T-helper 1 cell treated with Interleukin-12 subunit alpha and Interleukin-12 subunit beta and Interleukin-4 antibody, amounts not matched to agents 30 μg/mL and 1 μg/mL, for 36 hours (primary cell): Measurements from ENCODE around the gene HCLS1.

Experiments used
- H3K27ac Mint-ChIP-seq: one replicate; pipeline ENCODE4 v1.8.0; 2021; ENCODE audit warnings: mild to moderate bottlenecking, mixed read lengths
- H3K27me3 Mint-ChIP-seq: one replicate; pipeline ENCODE4 v1.8.0; 2021; ENCODE audit warnings: low read depth, mixed read lengths
- H3K36me3 Mint-ChIP-seq: one replicate; pipeline ENCODE4 v1.8.0; 2021; ENCODE audit warnings: low read depth, mixed read lengths
- H3K4me1 Mint-ChIP-seq: one replicate; pipeline ENCODE4 v1.8.0; 2021; ENCODE audit warnings: low read depth, mixed read lengths
- H3K4me3 Mint-ChIP-seq: one replicate; pipeline ENCODE4 v1.8.0; 2021; ENCODE audit warnings: mild to moderate bottlenecking, moderate library complexity, mixed read lengths
- H3K9me3 Mint-ChIP-seq: one replicate; pipeline ENCODE4 v1.8.0; 2021; ENCODE audit warnings: mixed read lengths

The HCLS1 gene

DNA sequence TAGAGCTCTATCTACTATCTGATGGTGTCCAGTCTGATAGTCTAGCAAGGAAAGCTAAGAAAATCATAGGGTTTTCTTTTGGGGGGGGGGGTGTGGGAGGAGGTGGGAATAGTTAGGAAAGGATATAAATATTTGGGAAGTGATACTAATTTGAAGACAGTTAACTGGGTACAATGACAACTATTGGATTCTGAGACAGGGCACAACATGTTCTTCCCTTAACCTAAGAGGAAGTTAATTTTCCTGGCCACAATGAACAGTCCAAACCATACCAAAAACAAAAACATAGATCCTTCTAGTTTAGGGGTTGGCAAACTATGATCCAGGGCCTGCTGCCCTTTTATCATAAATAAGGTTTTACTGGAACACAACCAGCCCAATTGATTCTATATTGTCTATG, 10.0 kb upstream of the HCLS1 start:
- no peak overlapping the region for H3K27ac Mint-ChIP-seq
- H3K27me3 Mint-ChIP-seq, result no peaks in the 10 kb centered on the region
- no peaks in the 10 kb centered on the region for H3K9me3 Mint-ChIP-seq
- H3K36me3 Mint-ChIP-seq, result peaks cover 49% of the 10 kb centered on the region
- no peaks in the 10 kb centered on the region for H3K4me1 Mint-ChIP-seq
- no peak overlapping the region for H3K4me3 Mint-ChIP-seq

DNA sequence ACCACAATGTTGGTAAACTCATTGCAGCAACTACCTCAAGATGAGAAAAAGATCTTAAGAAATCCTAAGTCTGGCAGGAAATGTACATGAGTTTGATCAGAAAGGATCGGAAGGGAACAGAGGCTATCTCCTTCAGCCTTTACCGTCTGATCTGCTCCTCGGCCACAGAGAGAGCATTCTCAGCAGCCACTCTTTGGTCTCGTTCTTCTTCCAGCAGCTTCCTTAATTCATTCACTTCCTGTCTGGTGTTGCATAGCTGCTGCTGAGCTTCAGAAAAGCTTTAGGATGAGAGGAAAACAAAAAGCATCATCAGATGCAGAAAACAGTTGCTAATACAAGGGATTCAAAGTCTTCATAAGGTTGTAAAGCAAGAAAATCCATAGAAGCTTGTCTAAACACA, 6.6 kb upstream of the HCLS1 start:
- H3K4me1 Mint-ChIP-seq, result no peaks in the 10 kb centered on the region
- no peaks in the 10 kb centered on the region for H3K9me3 Mint-ChIP-seq
- H3K27me3 Mint-ChIP-seq, result no peaks in the 10 kb centered on the region
- peaks cover 56% of the 10 kb centered on the region for H3K36me3 Mint-ChIP-seq
- no peak overlapping the region for H3K27ac Mint-ChIP-seq
- H3K4me3 Mint-ChIP-seq, result no peak overlapping the region

DNA sequence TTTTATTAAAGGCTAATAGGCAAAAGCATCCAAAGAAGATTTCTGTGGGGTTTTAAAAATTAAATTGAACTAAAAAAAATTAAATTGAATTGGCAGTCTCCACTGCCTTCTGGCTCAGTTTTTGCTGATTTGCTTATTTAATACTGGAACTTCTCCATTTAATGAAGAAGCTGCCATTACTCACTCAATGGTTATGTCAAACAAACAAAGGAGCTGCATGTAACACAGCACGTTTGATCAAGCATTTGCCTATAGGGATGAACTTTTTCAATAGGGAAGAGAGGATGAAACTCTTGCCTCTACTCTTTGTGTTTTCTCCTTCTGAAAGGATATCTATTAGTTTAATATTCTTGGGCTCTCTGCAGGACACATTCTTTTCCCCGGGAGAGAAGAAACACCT, 4.8 kb upstream of the HCLS1 start:
- H3K36me3 Mint-ChIP-seq, result peaks cover 60% of the 10 kb centered on the region
- peaks cover 8% of the 10 kb centered on the region for H3K4me1 Mint-ChIP-seq
- no peak overlapping the region for H3K27ac Mint-ChIP-seq
- H3K9me3 Mint-ChIP-seq, result no peaks in the 10 kb centered on the region
- no peak overlapping the region for H3K4me3 Mint-ChIP-seq
- no peaks in the 10 kb centered on the region for H3K27me3 Mint-ChIP-seq

DNA sequence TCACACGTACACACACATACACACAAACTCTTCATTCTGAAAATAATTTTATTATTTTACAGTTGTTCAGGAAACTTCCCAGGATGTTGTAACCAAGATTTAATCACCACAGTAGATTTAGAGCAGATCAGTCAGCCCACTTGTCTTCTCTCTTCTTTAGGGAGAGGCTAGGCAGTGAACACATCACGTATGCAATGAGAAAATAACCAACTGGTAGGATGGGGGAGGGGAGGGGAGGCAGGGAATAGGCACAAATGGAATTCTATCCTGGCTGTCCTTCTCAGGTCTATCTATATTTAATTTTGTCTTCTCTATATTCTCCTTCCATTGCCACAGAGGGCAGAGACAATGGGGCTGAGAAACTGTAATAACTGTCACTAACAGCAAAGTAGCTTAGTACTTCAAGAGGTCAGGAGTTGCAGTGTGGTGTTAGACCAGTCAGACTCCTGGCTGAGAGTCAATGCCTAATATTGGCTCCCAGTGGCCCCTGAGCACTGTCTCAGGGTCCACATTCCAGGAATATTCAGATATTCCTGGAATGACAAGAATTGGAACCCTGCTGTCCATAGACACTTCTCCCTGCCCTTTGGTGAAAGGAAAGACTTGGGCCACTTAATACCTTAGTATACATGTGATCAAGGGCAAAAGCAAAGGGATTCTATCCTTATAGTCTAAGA, 2.6 kb upstream of the HCLS1 start:
- Mint-ChIP-seq H3K4me1 (peaks cover 25% of the 10 kb centered on the region), H3K9me3 (no peaks in the 10 kb centered on the region), H3K27ac (no peak overlapping the region), H3K27me3 (no peaks in the 10 kb centered on the region), H3K36me3 (peaks cover 64% of the 10 kb centered on the region), H3K4me3 (no peak overlapping the region)

DNA sequence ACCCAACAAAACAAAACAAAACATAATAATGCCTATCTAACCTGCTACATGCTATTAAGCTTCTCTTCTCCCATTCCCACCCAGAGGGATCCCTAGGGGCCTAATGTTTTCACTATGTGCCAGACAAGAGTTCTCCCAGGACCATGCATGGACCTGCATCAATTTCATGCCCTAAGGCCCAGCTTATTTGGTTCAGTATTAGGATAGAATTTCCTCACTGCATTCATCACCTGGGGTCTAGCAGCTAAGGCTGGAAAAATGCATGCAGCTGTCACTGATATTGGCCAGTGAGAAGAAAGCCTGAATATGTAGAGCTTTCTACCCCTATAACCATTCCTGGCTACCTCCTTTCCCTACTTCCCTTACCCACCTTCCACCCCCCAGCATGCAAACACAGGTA, 2.0 kb upstream of the HCLS1 start:
- H3K27ac Mint-ChIP-seq, result no peak overlapping the region
- no peak overlapping the region for H3K4me3 Mint-ChIP-seq
- H3K4me1 Mint-ChIP-seq, result peaks cover 31% of the 10 kb centered on the region
- peaks cover 70% of the 10 kb centered on the region for H3K36me3 Mint-ChIP-seq
- H3K9me3 Mint-ChIP-seq, result no peaks in the 10 kb centered on the region
- H3K27me3 Mint-ChIP-seq, result no peaks in the 10 kb centered on the region

DNA sequence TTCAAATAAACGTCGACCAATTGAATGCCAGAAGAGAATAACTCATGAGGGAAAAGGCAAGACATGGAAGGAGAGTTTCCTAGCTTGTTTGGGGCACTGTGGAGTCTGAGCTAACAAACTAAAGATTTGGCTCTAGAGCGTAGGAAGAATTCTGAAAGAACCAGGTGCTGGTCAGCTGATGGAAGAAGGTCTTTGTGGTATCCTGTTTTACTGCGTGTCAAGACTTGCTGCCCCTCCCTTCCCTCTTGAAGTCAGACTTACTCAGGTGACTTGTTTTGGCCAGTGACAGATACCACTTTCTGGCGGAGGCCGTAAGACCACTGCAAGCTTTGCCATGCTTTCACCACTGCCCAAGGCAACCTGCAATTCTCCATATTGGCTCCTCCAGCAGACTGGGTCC, 673 bp upstream of the HCLS1 start:
- no peaks in the 10 kb centered on the region for H3K9me3 Mint-ChIP-seq
- H3K4me3 Mint-ChIP-seq, result peak overlapping the region; percentile 94
- H3K4me1 Mint-ChIP-seq, result peaks cover 44% of the 10 kb centered on the region
- peak overlapping the region; percentile 98 for H3K27ac Mint-ChIP-seq
- H3K36me3 Mint-ChIP-seq, result peaks cover 74% of the 10 kb centered on the region
- no peaks in the 10 kb centered on the region for H3K27me3 Mint-ChIP-seq

DNA sequence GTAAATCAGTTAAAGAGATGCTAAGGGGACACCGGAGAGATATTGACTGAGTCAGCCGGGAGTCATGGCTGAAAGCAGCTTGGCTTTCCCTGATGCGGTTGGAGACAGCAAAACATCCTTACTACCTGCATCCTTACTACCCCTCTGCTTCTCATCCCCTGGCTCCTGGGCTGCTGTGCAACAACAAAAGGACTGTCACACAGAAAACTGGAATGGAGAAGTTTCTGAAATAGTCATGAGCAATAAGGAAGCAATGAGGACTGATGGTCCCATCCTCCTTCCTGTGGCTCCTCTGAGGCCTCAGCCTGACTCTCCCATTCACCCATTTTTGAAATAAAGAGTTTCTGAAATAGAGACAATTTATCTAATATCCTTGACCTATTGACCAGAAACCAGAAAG, 1.1 kb downstream of the HCLS1 start:
- Mint-ChIP-seq H3K36me3 (peaks cover 74% of the 10 kb centered on the region), H3K4me1 (peaks cover 52% of the 10 kb centered on the region), H3K9me3 (no peaks in the 10 kb centered on the region)

DNA sequence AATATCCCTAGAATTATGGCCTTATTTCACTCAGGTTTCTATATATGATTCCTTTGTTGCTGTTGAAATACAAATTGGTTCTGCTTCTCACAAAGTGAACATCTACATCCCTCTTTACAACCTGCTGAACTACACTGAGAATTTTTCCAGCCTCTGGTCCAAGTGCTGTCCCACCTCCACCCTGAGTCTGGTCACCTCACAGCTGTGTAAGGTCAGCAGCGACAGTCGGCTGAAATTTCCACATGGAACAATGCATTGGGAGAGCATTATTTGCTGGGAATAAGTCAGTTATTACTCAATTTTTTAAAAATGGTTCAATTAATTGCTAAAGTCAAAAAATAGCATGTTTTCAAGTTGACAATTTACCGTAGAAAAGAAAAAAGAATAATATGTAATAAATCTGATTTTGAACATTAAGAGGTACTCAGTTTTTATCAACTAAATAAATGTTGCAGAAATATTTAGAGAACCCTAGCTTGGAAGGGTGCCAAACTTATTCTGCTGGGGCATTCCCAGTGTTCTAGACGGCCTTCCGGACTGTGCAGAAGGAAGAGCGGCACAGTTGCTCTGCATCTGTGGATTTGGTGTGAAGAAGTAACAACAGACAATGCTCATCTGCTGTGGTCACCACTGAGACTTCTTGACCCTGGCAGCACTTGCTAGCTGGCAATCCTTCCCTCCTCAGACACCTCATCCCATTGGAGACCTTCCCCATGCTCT, 1.8 kb downstream of the HCLS1 start:
- Mint-ChIP-seq H3K4me3 (peak overlapping the region; percentile 94), H3K9me3 (no peaks in the 10 kb centered on the region), H3K36me3 (peaks cover 73% of the 10 kb centered on the region), H3K27me3 (no peaks in the 10 kb centered on the region), H3K4me1 (peaks cover 57% of the 10 kb centered on the region), H3K27ac (peak overlapping the region; percentile 98)

More for the DNA sequence above, 1.1 kb downstream of the HCLS1 start:
- Mint-ChIP-seq H3K27me3 (no peaks in the 10 kb centered on the region), H3K4me3 (peak overlapping the region; percentile 94), H3K27ac (peak overlapping the region; percentile 98)

DNA sequence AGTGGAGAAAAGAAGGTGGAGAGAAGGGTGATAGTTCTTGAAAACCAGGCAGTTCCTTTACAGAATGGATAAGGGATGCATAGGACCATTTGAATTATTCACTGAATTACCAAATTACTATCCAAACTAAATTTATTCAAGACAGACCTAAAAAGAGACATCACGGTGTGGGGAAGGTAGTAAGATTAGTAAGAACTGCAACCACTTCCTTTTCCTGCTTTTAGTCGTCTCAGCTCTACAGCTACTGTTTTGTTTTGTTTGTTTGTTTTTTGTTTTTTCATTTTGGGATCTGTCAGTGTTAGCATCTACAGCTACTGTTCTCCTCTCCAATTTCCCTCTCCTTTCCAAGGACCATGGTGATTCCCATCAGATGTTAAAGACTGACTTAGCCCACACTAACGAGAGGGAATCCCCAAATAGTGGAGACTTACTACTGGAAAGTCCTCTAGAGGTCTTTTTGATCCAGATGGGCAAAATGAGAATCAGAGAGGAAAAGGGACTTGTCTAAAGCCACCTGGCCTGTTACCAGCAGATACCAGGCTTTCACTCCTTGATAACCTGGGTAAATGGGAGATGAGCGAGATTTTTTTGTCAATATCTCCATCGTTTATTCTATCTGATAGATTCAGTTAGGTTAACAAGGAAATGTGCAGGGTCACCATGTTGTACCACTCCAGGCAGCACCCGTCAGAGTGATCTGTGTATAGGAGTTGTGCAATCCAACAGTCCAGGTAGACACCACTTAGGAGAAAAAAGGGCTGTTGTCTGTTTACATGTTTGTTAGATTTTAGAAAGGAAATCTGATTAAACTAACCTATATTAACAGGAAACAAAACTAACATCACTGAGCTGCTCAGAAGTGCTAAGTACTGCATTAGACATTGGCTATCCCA, 6.0 kb downstream of the HCLS1 start:
- peaks cover 65% of the 10 kb centered on the region for H3K4me1 Mint-ChIP-seq
- H3K27ac Mint-ChIP-seq, result peak overlapping the region; percentile 73
- no peaks in the 10 kb centered on the region for H3K9me3 Mint-ChIP-seq
- no peaks in the 10 kb centered on the region for H3K27me3 Mint-ChIP-seq
- H3K4me3 Mint-ChIP-seq, result peak overlapping the region; percentile 52
- peaks cover 75% of the 10 kb centered on the region for H3K36me3 Mint-ChIP-seq

DNA sequence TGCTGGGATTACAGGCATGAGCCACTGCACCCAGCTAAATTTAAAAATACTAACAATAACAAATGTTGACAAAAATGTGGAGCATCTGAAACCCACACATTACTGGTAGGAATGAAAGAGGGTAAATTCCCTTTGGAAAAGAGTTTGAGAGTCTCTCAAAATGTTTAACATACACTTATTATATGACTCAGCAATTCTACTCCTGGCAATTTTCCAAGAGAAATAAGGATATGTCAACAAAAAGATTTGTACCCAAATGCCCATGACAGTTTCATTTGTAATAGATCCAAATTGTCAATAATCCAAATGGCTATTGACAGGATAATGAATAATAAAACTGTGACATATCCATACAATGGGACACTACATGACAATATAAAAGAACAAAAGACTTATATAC, 9.0 kb downstream of the HCLS1 start:
- peaks cover 61% of the 10 kb centered on the region for H3K36me3 Mint-ChIP-seq
- H3K27ac Mint-ChIP-seq, result no peak overlapping the region
- no peaks in the 10 kb centered on the region for H3K27me3 Mint-ChIP-seq
- no peaks in the 10 kb centered on the region for H3K9me3 Mint-ChIP-seq
- H3K4me1 Mint-ChIP-seq, result peaks cover 45% of the 10 kb centered on the region
- H3K4me3 Mint-ChIP-seq, result no peak overlapping the region

DNA sequence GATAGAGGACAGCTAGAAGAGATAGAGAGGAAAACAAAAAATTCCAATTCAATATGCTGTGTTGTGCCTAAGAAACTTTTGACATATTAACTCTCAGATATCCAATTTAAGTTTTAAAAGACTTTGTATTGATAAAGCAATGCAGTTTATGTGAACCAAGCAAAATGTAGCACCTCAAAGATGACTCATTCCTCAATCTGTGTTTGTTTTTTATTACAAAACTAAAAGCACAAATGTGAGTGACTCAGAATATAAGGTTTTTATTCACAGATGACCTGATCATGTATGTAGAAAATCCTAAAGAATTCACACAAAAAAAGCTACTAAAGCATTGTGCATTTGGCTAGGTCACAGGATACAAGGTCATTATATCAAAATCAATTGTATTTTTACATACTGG, 11.1 kb downstream of the HCLS1 start:
- no peak overlapping the region for H3K4me3 Mint-ChIP-seq
- H3K27me3 Mint-ChIP-seq, result no peaks in the 10 kb centered on the region
- H3K27ac Mint-ChIP-seq, result no peak overlapping the region
- peaks cover 54% of the 10 kb centered on the region for H3K36me3 Mint-ChIP-seq
- H3K9me3 Mint-ChIP-seq, result no peaks in the 10 kb centered on the region
- H3K4me1 Mint-ChIP-seq, result peaks cover 34% of the 10 kb centered on the region

DNA sequence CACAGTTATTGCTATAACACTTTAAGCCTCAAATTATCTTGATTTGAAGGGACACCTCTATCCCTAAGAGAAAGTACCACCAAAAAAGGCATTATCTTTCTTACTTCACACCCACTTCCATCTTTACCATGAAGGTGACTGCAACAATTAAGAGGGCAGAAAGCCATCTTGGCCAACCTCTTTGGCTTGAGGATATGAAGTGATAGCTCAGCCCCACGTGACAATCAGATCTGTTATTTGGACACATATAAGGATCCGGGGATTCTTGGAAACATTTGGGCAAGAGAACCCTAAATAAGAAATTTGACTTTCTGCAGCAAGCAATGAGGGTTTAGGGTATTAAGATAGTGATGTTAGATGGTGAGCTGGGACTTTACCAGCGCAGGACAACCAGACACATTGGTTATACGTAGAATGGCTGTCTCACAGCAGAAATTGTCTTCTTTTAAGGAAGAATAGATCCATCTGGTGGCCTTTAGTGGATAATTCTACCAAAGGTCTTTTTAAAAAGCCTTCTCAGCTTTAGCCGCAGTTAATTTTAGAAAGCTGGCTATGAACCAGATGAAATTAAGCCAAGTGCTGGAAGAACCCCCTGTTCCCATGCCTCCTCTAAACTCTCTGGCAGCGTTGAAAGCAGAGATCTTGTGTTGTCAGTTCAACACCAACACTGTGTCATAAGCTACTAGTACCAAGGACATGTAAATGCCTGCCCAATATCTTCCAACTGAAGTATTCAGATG, 12.3 kb downstream of the HCLS1 start:
- H3K4me3 Mint-ChIP-seq, result no peak overlapping the region
- peaks cover 61% of the 10 kb centered on the region for H3K36me3 Mint-ChIP-seq
- no peaks in the 10 kb centered on the region for H3K27me3 Mint-ChIP-seq
- H3K9me3 Mint-ChIP-seq, result no peaks in the 10 kb centered on the region
- H3K27ac Mint-ChIP-seq, result no peak overlapping the region
- peaks cover 25% of the 10 kb centered on the region for H3K4me1 Mint-ChIP-seq

DNA sequence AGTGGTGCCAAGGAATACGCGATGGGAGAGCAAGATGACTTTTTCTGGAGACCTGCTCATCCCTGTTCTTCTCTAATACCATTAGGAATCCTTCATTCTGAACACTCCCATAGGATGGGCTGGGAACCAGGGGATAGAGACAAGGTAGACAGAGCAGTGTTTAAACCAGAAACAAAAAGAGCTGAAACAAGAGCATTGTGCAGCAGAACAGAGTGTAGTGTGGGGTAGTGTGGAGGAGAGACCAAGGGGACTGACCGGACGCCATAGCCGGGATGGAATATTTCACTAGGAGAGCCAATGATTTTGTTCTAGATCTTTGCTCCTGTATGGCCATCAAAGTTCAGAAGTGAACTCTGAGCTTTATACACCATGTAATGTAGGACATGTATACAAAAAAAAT, 15.6 kb downstream of the HCLS1 start:
- Mint-ChIP-seq H3K4me1 (peaks cover 10% of the 10 kb centered on the region), H3K27ac (peak overlapping the region; percentile 19), H3K4me3 (no peak overlapping the region), H3K9me3 (no peaks in the 10 kb centered on the region), H3K36me3 (peaks cover 61% of the 10 kb centered on the region), H3K27me3 (no peaks in the 10 kb centered on the region)

DNA sequence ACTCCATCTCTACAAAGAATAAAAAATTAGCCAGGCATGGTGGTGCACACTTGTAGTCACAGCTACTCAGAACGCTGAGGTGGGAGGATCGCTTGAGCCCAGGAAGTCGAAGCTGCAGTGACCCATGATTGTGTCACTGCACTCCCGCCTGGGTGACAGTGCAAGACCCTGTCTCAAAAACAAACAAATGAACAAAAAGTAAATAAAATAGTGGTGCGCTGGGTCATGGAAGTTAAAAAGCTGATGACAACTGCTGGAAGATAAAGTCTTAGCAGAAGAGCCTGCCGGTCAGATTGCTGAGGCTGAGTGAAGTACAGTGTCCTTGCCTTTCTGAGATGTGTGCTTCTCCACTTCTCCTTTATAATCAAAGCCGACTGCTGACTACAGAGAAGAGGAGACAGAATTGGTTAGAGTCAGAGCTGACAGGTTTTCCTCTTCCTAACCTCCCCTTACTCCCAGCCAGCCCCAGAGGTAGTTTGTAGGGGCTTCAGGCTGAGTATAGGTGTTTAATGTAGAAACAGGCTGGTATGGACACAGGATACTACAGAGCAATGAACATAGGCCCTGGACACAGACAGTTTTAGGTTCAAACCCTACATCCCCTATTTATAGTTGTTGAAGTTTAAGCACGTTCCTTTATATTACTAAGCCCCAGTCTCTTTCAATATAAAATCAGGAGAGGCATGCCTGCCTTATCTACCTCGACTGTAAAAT, 17.9 kb downstream of the HCLS1 start:
- Mint-ChIP-seq H3K36me3 (peaks cover 72% of the 10 kb centered on the region), H3K9me3 (no peaks in the 10 kb centered on the region), H3K4me1 (peaks cover 5% of the 10 kb centered on the region), H3K27me3 (no peaks in the 10 kb centered on the region), H3K27ac (no peak overlapping the region), H3K4me3 (no peak overlapping the region)
